ENCODE measurements around the gene AMPH. TPM values are rescaled to one million over a fixed set of nuclear protein-coding genes. Genes with fewer than 3 reads are reported as not detected.
"Not testable (repeated sequence)": the region's sequence is repeated elsewhere in the genome, so short reads cannot be mapped to it uniquely, and the experiment has no call there.

Gene AMPH
- total and polyA plus RNA-seq, 4 experiments from 2014 or later: 0.09 to 0.26 (median 0.14) TPM; not detected in 1

- peaks cover 27 to 61% (median 36%) of the 10 kb centered on the region in 4 donors for H3K4me1 Mint-ChIP-seq
- POLR2A ChIA-PET (ENCODE audit: partially characterized antibody): interaction anchor here (1.1 kb wide), 1 partner anchor 9 kb away, joined by 3 read pairs; no protein-coding TSS in a partner anchor
Observed at GRCh38 chr7:38339953-38340819, 291.0 kb downstream of the AMPH start.

GRCh38 chr7:38336148-38336515 is 295.0 kb downstream of the AMPH start:
- H3K4me3 ChIP-seq (ENCODE audit: low read length in 2 of 2): peak overlapping the region in 1 of 2 donors; percentile 18
- ChIA-PET POLR2A (ENCODE audit: partially characterized antibody) (interaction anchor here (1.0 to 2.3 kb wide), 11 partner anchors 9 to 120 kb away, joined by 3 to 13 read pairs (median 7); no protein-coding TSS in a partner anchor), CTCF (ENCODE audit: partially characterized antibody) (interaction anchor here (0.6 to 5.4 kb wide), 27 partner anchors 8 to 227 kb away, joined by 3 to 202 read pairs (median 7); no protein-coding TSS in a partner anchor)
- H3K9me3 Mint-ChIP-seq; DNase-seq; H3K27me3 Mint-ChIP-seq; H3K27me3 ChIP-seq (ENCODE audit: insufficient read depth, low read length); H3K36me3 Mint-ChIP-seq; intact Hi-C loops (cut with micrococcal nuclease); H3K36me3 ChIP-seq (ENCODE audit: insufficient read depth, low read length); H3K9me3 ChIP-seq (ENCODE audit: control insufficient read depth in 1 of 2, low read length in 2 of 2): not testable (repeated sequence)
- Mint-ChIP-seq H3K4me1 (peaks cover 20 to 53% (median 23%) of the 10 kb centered on the region in 4 donors), H3K27ac (peak overlapping the region; percentile 61 to 91 (median 87)), H3K4me3 (peak overlapping the region; percentile 59 to 84 (median 79))
- H3K4me1 ChIP-seq (ENCODE audit: insufficient read depth, low read length): peaks cover 22% of the 10 kb centered on the region
- peak overlapping the region; percentile 47 for H3K27ac ChIP-seq (ENCODE audit: low read depth, low read length)

More at GRCh38 chr7:38339953-38340819, 291.0 kb downstream of the AMPH start:
- Histone ChIP-seq H3K27me3 (ENCODE audit: insufficient read depth, low read length) (no peaks in the 10 kb centered on the region), H3K27ac (ENCODE audit: low read depth, low read length) (peak overlapping the region; percentile 21), H3K9me3 (ENCODE audit: control insufficient read depth in 1 of 2, low read length in 2 of 2) (no peaks in the 10 kb centered on the region), H3K36me3 (ENCODE audit: insufficient read depth, low read length) (no peaks in the 10 kb centered on the region), H3K4me3 (ENCODE audit: low read length in 2 of 2) (no peak overlapping the region), H3K4me1 (ENCODE audit: insufficient read depth, low read length) (peaks cover 40% of the 10 kb centered on the region)
- H3K4me3 Mint-ChIP-seq: peak overlapping the region in 6 of 8 donors; percentile 34 to 72 (median 60)
- no peaks in the 10 kb centered on the region for H3K27me3 Mint-ChIP-seq
- H3K27ac Mint-ChIP-seq: peak overlapping the region; percentile 59 to 85 (median 77)
- intact Hi-C loops (cut with micrococcal nuclease): no loop called here
- DNase-seq: no peak
- H3K36me3 Mint-ChIP-seq: no peaks in the 10 kb centered on the region
- CTCF ChIA-PET (ENCODE audit: partially characterized antibody): interaction anchor here (0.7 to 7.2 kb wide), 10 partner anchors 9 to 235 kb away, joined by 3 to 79 read pairs (median 5); no protein-coding TSS in a partner anchor
- no peaks in the 10 kb centered on the region for H3K9me3 Mint-ChIP-seq

DNA sequence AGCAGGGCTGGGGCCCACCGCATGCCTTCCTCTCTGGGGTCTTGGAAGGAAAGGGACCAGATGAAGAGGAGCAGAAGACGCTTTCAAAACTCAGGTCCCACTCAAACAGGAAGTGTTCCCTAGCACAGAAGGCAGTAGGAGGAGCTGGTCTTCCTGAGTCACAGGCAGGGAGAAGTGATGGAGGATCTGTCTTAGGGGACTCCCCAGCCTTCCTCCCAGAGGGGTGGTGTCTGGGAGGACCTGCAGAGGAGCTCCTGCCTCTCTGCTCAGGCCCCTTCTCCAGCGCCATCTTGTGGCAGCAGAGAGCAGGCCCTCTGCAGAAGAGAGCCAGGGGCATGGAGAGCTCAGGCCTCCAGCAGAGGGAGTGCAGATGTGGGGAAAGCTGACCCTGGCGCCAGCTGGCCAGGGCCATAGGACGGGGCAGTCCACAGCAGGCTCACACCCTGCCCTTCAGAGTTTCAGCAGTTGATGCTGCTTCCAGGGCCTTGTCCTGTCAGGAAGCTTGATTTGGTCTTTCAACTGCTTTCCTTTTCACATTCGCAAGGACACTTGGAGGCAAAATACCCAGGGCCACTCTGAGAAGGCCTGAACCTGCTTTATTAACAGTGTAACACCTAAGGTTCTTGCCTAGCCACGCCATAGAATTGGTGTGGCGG is 295.6 kb downstream of the AMPH start:
- intact Hi-C loops (cut with micrococcal nuclease): loop anchor here (1.0 to 2.0 kb wide), 3 partner anchors 15 to 228 kb away; no protein-coding TSS in a partner anchor
- Histone ChIP-seq H3K36me3 (ENCODE audit: insufficient read depth, low read length) (no peaks in the 10 kb centered on the region), H3K4me1 (ENCODE audit: insufficient read depth, low read length) (peaks cover 17% of the 10 kb centered on the region), H3K9me3 (ENCODE audit: control insufficient read depth in 1 of 2, low read length in 2 of 2) (no peaks in the 10 kb centered on the region), H3K27me3 (ENCODE audit: insufficient read depth, low read length) (no peaks in the 10 kb centered on the region), H3K4me3 (ENCODE audit: low read length in 2 of 2) (peak overlapping the region in 1 of 2 donors; percentile 18), H3K27ac (ENCODE audit: low read depth, low read length) (peak overlapping the region; percentile 47)
- H3K4me3 Mint-ChIP-seq: peak overlapping the region; percentile 73 to 84 (median 79)
- no peaks in the 10 kb centered on the region for H3K27me3 Mint-ChIP-seq
- CTCF ChIA-PET (ENCODE audit: partially characterized antibody): interaction anchor here (0.6 to 5.4 kb wide), 31 partner anchors 9 to 434 kb away, joined by 3 to 202 read pairs (median 7); no protein-coding TSS in a partner anchor
- no peaks in the 10 kb centered on the region for H3K36me3 Mint-ChIP-seq
- DNase-seq: peak; percentile 68 to 84 (median 74)
- peak overlapping the region; percentile 61 to 91 (median 87) for H3K27ac Mint-ChIP-seq
- H3K9me3 Mint-ChIP-seq: no peaks in the 10 kb centered on the region
- H3K4me1 Mint-ChIP-seq: peaks cover 16 to 53% (median 19%) of the 10 kb centered on the region in 4 donors
- POLR2A ChIA-PET (ENCODE audit: partially characterized antibody): interaction anchor here (0.6 to 2.3 kb wide), 12 partner anchors 9 to 120 kb away, joined by 3 to 13 read pairs (median 6); no protein-coding TSS in a partner anchor

- Mint-ChIP-seq H3K9me3 (no peaks in the 10 kb centered on the region), H3K27ac (peak overlapping the region in 6 of 7 donors; percentile 71 to 91 (median 86)), H3K4me3 (peak overlapping the region; percentile 73 to 84 (median 79)), H3K4me1 (peaks cover 12 to 53% (median 17%) of the 10 kb centered on the region in 4 donors), H3K36me3 (no peaks in the 10 kb centered on the region), H3K27me3 (no peaks in the 10 kb centered on the region)
- no peaks in the 10 kb centered on the region for H3K27me3 ChIP-seq (ENCODE audit: insufficient read depth, low read length)
- peaks cover 12% of the 10 kb centered on the region for H3K4me1 ChIP-seq (ENCODE audit: insufficient read depth, low read length)
- no peak overlapping the region for H3K4me3 ChIP-seq (ENCODE audit: low read length in 2 of 2)
- POLR2A ChIA-PET (ENCODE audit: partially characterized antibody): interaction anchor here (0.6 to 2.3 kb wide), 12 partner anchors 10 to 119 kb away, joined by 3 to 13 read pairs (median 6); no protein-coding TSS in a partner anchor
- H3K27ac ChIP-seq (ENCODE audit: low read depth, low read length): peak overlapping the region; percentile 43
- no peaks in the 10 kb centered on the region for H3K9me3 ChIP-seq (ENCODE audit: control insufficient read depth in 1 of 2, low read length in 2 of 2)
- no peaks in the 10 kb centered on the region for H3K36me3 ChIP-seq (ENCODE audit: insufficient read depth, low read length)
- intact Hi-C loops (cut with micrococcal nuclease): loop anchor here (1.0 to 2.0 kb wide), 3 partner anchors 14 to 228 kb away; no protein-coding TSS in a partner anchor
- no peak for DNase-seq
- CTCF ChIA-PET (ENCODE audit: partially characterized antibody): interaction anchor here (0.9 to 5.4 kb wide), 24 partner anchors 8 to 433 kb away, joined by 3 to 202 read pairs (median 8); no protein-coding TSS in a partner anchor
Observed at GRCh38 chr7:38335128-38335491, 296.1 kb downstream of the AMPH start.

GRCh38 chr7:38334163-38334562 is 297.0 kb downstream of the AMPH start:
- intact Hi-C loops (cut with micrococcal nuclease): loop anchor here (2.0 kb wide), 1 partner anchor 13 kb away; no protein-coding TSS in a partner anchor
- POLR2A ChIA-PET (ENCODE audit: partially characterized antibody): interaction anchor here (0.6 to 2.1 kb wide), 2 partner anchors 13 to 14 kb away, joined by 3 to 8 read pairs; no protein-coding TSS in a partner anchor
- no peaks in the 10 kb centered on the region for H3K9me3 ChIP-seq (ENCODE audit: control insufficient read depth in 1 of 2, low read length in 2 of 2)
- Mint-ChIP-seq H3K36me3 (no peaks in the 10 kb centered on the region), H3K9me3 (no peaks in the 10 kb centered on the region), H3K4me3 (peak overlapping the region; percentile 27 to 82 (median 78)), H3K27ac (peak overlapping the region in 5 of 7 donors; percentile 43 to 88 (median 81)), H3K27me3 (no peaks in the 10 kb centered on the region), H3K4me1 (peaks cover 14 to 55% (median 21%) of the 10 kb centered on the region in 4 donors)
- CTCF ChIA-PET (ENCODE audit: partially characterized antibody): interaction anchor here (1.1 to 5.4 kb wide), 12 partner anchors 10 to 225 kb away, joined by 3 to 202 read pairs (median 28); no protein-coding TSS in a partner anchor
- H3K4me3 ChIP-seq (ENCODE audit: low read length in 2 of 2): no peak overlapping the region
- H3K36me3 ChIP-seq (ENCODE audit: insufficient read depth, low read length): no peaks in the 10 kb centered on the region
- H3K27ac ChIP-seq (ENCODE audit: low read depth, low read length): no peak overlapping the region
- H3K27me3 ChIP-seq (ENCODE audit: insufficient read depth, low read length): no peaks in the 10 kb centered on the region
- no peak for DNase-seq
- peaks cover 11% of the 10 kb centered on the region for H3K4me1 ChIP-seq (ENCODE audit: insufficient read depth, low read length)
